Keratinocyte (primary cell): Measurements from ENCODE around the gene ZNF780B. TPM values are rescaled to one million over a fixed set of nuclear protein-coding genes. Genes with fewer than 3 reads are reported as not detected.

Experiments
- DNase-seq: peaks from one replicate; pipeline ENCODE4 v3.0.0-alpha.2; 2011; ENCODE audit warnings: low read depth, missing footprints, low spot score
- FAIRE-seq: peaks from 2 replicates; lab custom pipeline; 2011; peaks lifted over from hg19 to GRCh38; lab: Jason Lieb, UNC
- H2AFZ ChIP-seq: 2 replicates; pipeline ENCODE4 v1.6.0; 2012; ENCODE audit warnings: low read length, control low read depth, inconsistent platforms; ENCODE audit not compliant: control insufficient read depth
- H3K27ac ChIP-seq: 2 replicates; pipeline ENCODE4 v1.5.1; 2011; ENCODE audit warnings: low read length; ENCODE audit not compliant: control insufficient read depth, insufficient read depth
- H3K27me3 ChIP-seq: 3 replicates; pipeline ENCODE4 v1.6.0; 2011; ENCODE audit warnings: low read length; ENCODE audit not compliant: control insufficient read depth, insufficient read depth; ENCODE audit errors: extremely low read depth
- H3K36me3 ChIP-seq, 2 experiments: 2 replicates in 1 of 2; 3 replicates in 1 of 2; pipeline ENCODE4 v1.5.1; 2011; ENCODE audit warnings: low read length in 2 of 2, mild to moderate bottlenecking in 1 of 2; ENCODE audit not compliant: control insufficient read depth in 2 of 2, insufficient read depth in 2 of 2; ENCODE audit errors: extremely low read depth in 1 of 2
- H3K4me1 ChIP-seq: 3 replicates; pipeline ENCODE4 v1.5.1; 2011; ENCODE audit warnings: low read length; ENCODE audit not compliant: control insufficient read depth, insufficient read depth; ENCODE audit errors: extremely low read depth
- H3K4me2 ChIP-seq: 3 replicates; pipeline ENCODE4 v1.6.0; 2011; ENCODE audit warnings: low read depth, low read length; ENCODE audit not compliant: control insufficient read depth, insufficient read depth; ENCODE audit errors: extremely low read depth
- H3K4me3 ChIP-seq, 3 experiments: fragments of 200-600 bp in 1 of 3; sonication (generic) in 1 of 3; 2 replicates in 2 of 3; 3 replicates in 1 of 3; pipeline ENCODE4 v1.5.1; 2011 to 2016; ENCODE audit warnings: low read length in 3 of 3, mild to moderate bottlenecking in 3 of 3, control low read depth in 2 of 3, inconsistent platforms in 1 of 3, low read depth in 1 of 3, mixed read lengths in 1 of 3, mixed run types in 1 of 3, moderate library complexity in 1 of 3; ENCODE audit not compliant: control insufficient read depth in 2 of 3, insufficient read depth in 2 of 3; ENCODE audit errors: extremely low read depth in 1 of 3
- H3K79me2 ChIP-seq: 2 replicates; pipeline ENCODE4 v1.6.0; 2012; ENCODE audit warnings: low read length; ENCODE audit not compliant: control insufficient read depth, insufficient read depth
- H3K9ac ChIP-seq: 3 replicates; pipeline ENCODE4 v1.6.0; 2011; ENCODE audit warnings: low read length; ENCODE audit not compliant: control insufficient read depth, insufficient read depth; ENCODE audit errors: extremely low read depth
- H3K9me1 ChIP-seq: 3 replicates; pipeline ENCODE4 v1.6.0; 2011; ENCODE audit warnings: low read length; ENCODE audit not compliant: control insufficient read depth, insufficient read depth; ENCODE audit errors: extremely low read depth
- H3K9me3 ChIP-seq: 2 replicates; pipeline ENCODE4 v1.5.1; 2012; ENCODE audit warnings: low read depth, low read length; ENCODE audit not compliant: control insufficient read depth
- H4K20me1 ChIP-seq: 3 replicates; pipeline ENCODE4 v1.6.0; 2011; ENCODE audit warnings: low read length; ENCODE audit not compliant: control insufficient read depth, insufficient read depth; ENCODE audit errors: extremely low read depth
- EZH2 ChIP-seq: IDR thresholded peaks from one replicate; pipeline ENCODE4 v1.6.1; 2012; ENCODE audit warnings: inconsistent platforms, mild to moderate bottlenecking, low read length, moderate library complexity
- dilution Hi-C: fragments of 300-500 bp; cut with MboI; formaldehyde crosslinking; loops from one replicate; pipeline ENCODE4 v1.7.0; 2020; ENCODE audit warnings: low sequenced_read_pairs; ENCODE audit not compliant: extremely low pct_ligation_motif_present
- polyA plus RNA-seq, 5 experiments: library from polyadenylated mRNA; depleted of rRNA in 3 of 5; stranded (reverse) in 3 of 5; stranded (forward) in 1 of 5; unstranded in 1 of 5; fragments of >200 nt; gene quantifications; 1 replicate in 1 of 5; 2 replicates in 3 of 5; 3 replicates in 1 of 5; pipeline versions ENCODE4 v1.2.1 to v1.2.3, GENCODE V29; 2011 to 2012; ENCODE audit warnings: missing spikeins in 2 of 5, low read depth in 1 of 5, low replicate concordance in 1 of 5
- TF ChIP-seq, protein P1 (sequence below), 3 experiments: IDR thresholded peaks in 1 of 3; conservative IDR thresholded peaks in 1 of 3; optimal IDR thresholded peaks in 1 of 3; 2 replicates in 2 of 3; 3 replicates in 1 of 3; pipeline versions ENCODE3 to v1.5.1; 2011; ENCODE audit warnings: low read length in 3 of 3, mild to moderate bottlenecking in 3 of 3, moderate library complexity in 2 of 3, control low read depth in 1 of 3, inconsistent platforms in 1 of 3; ENCODE audit not compliant: insufficient read depth in 2 of 3; ENCODE audit errors: extremely low read depth in 1 of 3

Gene ZNF780B
- polyA plus RNA-seq, 1 donor (not counting 4 experiments of a cell fraction or from before 2014, with no cell fraction given): 8.3 TPM

GRCh38 chr19:40005691-40006272 lies 50.2 kb downstream of the ZNF780B start:
- dilution Hi-C loops: no loop called here
- Histone ChIP-seq H3K9ac (no peak overlapping the region), H3K79me2 (no peaks in the 10 kb centered on the region), H4K20me1 (no peaks in the 10 kb centered on the region), H3K36me3 (peaks cover 0 to 3% of the 10 kb centered on the region in 2 experiments), H3K9me3 (no peaks in the 10 kb centered on the region), H3K4me3 (no peak overlapping the region), H3K4me2 (no peak overlapping the region), H3K27me3 (no peaks in the 10 kb centered on the region), H3K4me1 (no peaks in the 10 kb centered on the region), H3K27ac (no peak overlapping the region), H3K9me1 (no peaks in the 10 kb centered on the region), H2AFZ (no peak overlapping the region)
- TF ChIP-seq, protein P1, sequence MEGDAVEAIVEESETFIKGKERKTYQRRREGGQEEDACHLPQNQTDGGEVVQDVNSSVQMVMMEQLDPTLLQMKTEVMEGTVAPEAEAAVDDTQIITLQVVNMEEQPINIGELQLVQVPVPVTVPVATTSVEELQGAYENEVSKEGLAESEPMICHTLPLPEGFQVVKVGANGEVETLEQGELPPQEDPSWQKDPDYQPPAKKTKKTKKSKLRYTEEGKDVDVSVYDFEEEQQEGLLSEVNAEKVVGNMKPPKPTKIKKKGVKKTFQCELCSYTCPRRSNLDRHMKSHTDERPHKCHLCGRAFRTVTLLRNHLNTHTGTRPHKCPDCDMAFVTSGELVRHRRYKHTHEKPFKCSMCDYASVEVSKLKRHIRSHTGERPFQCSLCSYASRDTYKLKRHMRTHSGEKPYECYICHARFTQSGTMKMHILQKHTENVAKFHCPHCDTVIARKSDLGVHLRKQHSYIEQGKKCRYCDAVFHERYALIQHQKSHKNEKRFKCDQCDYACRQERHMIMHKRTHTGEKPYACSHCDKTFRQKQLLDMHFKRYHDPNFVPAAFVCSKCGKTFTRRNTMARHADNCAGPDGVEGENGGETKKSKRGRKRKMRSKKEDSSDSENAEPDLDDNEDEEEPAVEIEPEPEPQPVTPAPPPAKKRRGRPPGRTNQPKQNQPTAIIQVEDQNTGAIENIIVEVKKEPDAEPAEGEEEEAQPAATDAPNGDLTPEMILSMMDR (optimal IDR thresholded peaks at IDR 0.05 in 1 of 3, IDR thresholded peaks at IDR 0.05 in 1 of 3, conservative IDR thresholded peaks at IDR 0.05 in 1 of 3; ENCODE audit: extremely low read depth in 1 of 3, insufficient read depth in 2 of 3, low read length in 3 of 3): no peak
- TF ChIP-seq EZH2: no peak
- FAIRE-seq (no peak), DNase-seq (no peak)

GRCh38 chr19:39998501-39998900 lies 57.5 kb downstream of the ZNF780B start:
- FAIRE-seq: no peak
- TF ChIP-seq EZH2: no peak
- TF ChIP-seq, protein P1 (optimal IDR thresholded peaks at IDR 0.05 in 1 of 3, IDR thresholded peaks at IDR 0.05 in 1 of 3, conservative IDR thresholded peaks at IDR 0.05 in 1 of 3; ENCODE audit: extremely low read depth in 1 of 3, insufficient read depth in 2 of 3, low read length in 3 of 3): no peak

More at GRCh38 chr19:39998501-39998900, 57.5 kb downstream of the ZNF780B start:
- Histone ChIP-seq H3K36me3 (no peaks in the 10 kb centered on the region), H3K4me1 (peaks cover 18% of the 10 kb centered on the region), H3K4me3 (no peak overlapping the region), H3K9me1 (no peaks in the 10 kb centered on the region), H3K9ac (no peak overlapping the region), H3K4me2 (peak overlapping the region; percentile 41), H3K27ac (peak overlapping the region; percentile 52), H3K79me2 (peaks cover 9% of the 10 kb centered on the region), H3K27me3 (no peaks in the 10 kb centered on the region), H3K9me3 (no peaks in the 10 kb centered on the region), H2AFZ (no peak overlapping the region), H4K20me1 (no peaks in the 10 kb centered on the region)
- no peak for DNase-seq
- dilution Hi-C loops: no loop called here
